Measurements from ENCODE around the gene SEC24C.

Gene SEC24C

DNA sequence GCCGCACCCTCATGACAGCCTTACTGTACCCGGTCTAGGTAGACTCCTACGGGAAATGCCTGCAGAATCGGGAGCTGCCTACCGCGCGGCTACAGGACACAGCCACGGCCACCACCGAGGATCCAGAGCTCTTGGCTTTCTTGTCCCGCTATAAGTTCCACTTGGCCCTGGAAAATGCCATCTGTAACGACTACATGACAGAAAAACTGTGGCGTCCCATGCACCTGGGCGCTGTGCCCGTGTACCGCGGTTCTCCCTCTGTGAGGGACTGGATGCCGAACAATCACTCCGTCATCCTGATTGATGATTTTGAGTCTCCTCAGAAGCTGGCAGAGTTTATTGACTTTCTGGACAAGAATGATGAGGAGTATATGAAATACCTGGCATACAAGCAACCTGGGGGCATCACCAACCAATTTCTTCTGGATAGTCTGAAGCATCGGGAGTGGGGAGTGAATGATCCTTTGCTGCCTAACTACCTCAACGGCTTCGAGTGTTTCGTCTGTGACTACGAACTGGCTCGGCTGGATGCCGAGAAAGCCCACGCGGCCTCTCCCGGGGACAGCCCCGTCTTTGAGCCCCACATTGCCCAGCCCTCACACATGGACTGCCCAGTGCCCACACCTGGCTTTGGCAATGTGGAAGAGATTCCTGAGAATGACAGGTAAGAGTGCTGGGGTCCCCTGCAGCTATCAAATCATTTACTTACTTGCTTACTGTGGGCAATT, 29.1 kb downstream of the SEC24C start:
- Histone ChIP-seq H3K27me3 (ENCODE audit: control insufficient read depth, low read length) (no peaks in the 10 kb centered on the region), H3F3A (ENCODE audit: control insufficient read depth, insufficient read depth) (peaks cover 12% of the 10 kb centered on the region), H3K79me2 (ENCODE audit: control insufficient read depth, low read length) (peaks cover 62% of the 10 kb centered on the region), H3K4me2 (ENCODE audit: low read length) (peak overlapping the region; percentile 74), H3K4me1 (ENCODE audit: control insufficient read depth, low read length) (peaks cover 44% of the 10 kb centered on the region), H4K20me1 (ENCODE audit: control insufficient read depth, insufficient read depth, low read depth, low read length) (peaks cover 4% of the 10 kb centered on the region; the same call in 1 of the 2 replicates), H3K9me2 (replicated peaks; ENCODE audit: control insufficient read depth, low read length) (no peaks in the 10 kb centered on the region), H3K36me3 (ENCODE audit: control insufficient read depth, low read length) (peaks cover 87% of the 10 kb centered on the region), H3K27ac (ENCODE audit: low read depth, low read length) (peak overlapping the region; percentile 80), H3K9me3 (ENCODE audit: control insufficient read depth, insufficient read depth, low read length) (no peaks in the 10 kb centered on the region), H3K4me3 (ENCODE audit: low read length) (peak overlapping the region; percentile 95)
- TF ChIP-seq EZH2phosphoT487 (IDR thresholded peaks at IDR 0.05; ENCODE audit: borderline replicate concordance, low read length), result no peak
- TF ChIP-seq, protein P1, sequence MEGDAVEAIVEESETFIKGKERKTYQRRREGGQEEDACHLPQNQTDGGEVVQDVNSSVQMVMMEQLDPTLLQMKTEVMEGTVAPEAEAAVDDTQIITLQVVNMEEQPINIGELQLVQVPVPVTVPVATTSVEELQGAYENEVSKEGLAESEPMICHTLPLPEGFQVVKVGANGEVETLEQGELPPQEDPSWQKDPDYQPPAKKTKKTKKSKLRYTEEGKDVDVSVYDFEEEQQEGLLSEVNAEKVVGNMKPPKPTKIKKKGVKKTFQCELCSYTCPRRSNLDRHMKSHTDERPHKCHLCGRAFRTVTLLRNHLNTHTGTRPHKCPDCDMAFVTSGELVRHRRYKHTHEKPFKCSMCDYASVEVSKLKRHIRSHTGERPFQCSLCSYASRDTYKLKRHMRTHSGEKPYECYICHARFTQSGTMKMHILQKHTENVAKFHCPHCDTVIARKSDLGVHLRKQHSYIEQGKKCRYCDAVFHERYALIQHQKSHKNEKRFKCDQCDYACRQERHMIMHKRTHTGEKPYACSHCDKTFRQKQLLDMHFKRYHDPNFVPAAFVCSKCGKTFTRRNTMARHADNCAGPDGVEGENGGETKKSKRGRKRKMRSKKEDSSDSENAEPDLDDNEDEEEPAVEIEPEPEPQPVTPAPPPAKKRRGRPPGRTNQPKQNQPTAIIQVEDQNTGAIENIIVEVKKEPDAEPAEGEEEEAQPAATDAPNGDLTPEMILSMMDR (IDR thresholded peaks at IDR 0.05; ENCODE audit: low read depth, low read length, poor library complexity, severe bottlenecking), result no peak

DNA sequence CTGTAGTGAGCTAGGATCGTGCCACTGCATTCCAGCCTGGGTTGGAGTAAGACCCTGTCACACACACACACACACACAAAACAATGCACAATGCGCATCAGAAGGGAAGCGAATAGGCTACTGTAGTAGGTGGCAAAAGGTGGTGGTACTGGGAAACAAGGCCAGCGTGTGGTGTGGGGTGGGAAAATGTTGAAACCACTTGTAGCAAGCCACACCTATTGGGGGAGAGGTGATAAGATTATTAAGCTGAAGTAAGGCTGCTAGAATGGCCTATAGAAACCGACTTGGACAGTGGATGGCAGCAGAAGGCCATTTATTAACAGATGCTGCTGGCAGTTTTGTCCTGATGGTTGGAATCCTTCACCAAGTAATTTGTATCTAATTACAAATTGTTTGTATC, 30.5 kb downstream of the SEC24C start:
- H3K9me2 ChIP-seq (replicated peaks; ENCODE audit: control insufficient read depth, low read length), result no peaks in the 10 kb centered on the region
- H3K27ac ChIP-seq (ENCODE audit: low read depth, low read length), result no peak overlapping the region
- peak overlapping the region; percentile 95 for H3K4me3 ChIP-seq (ENCODE audit: low read length)
- peaks cover 86% of the 10 kb centered on the region for H3K36me3 ChIP-seq (ENCODE audit: control insufficient read depth, low read length)
- peaks cover 72% of the 10 kb centered on the region for H3K79me2 ChIP-seq (ENCODE audit: control insufficient read depth, low read length)
- peak overlapping the region; percentile 74 for H3K4me2 ChIP-seq (ENCODE audit: low read length)
- TF ChIP-seq, protein P1 (IDR thresholded peaks at IDR 0.05; ENCODE audit: low read depth, low read length, poor library complexity, severe bottlenecking), result no peak
- no peak for TF ChIP-seq EZH2phosphoT487 (IDR thresholded peaks at IDR 0.05; ENCODE audit: borderline replicate concordance, low read length)
- peaks cover 18% of the 10 kb centered on the region for H3F3A ChIP-seq (ENCODE audit: control insufficient read depth, insufficient read depth)
- H4K20me1 ChIP-seq (ENCODE audit: control insufficient read depth, insufficient read depth, low read depth, low read length), result peaks cover 4% of the 10 kb centered on the region; the same call in 1 of the 2 replicates
- H3K4me1 ChIP-seq (ENCODE audit: control insufficient read depth, low read length), result peaks cover 33% of the 10 kb centered on the region
- no peaks in the 10 kb centered on the region for H3K9me3 ChIP-seq (ENCODE audit: control insufficient read depth, insufficient read depth, low read length)
- no peaks in the 10 kb centered on the region for H3K27me3 ChIP-seq (ENCODE audit: control insufficient read depth, low read length)

DNA sequence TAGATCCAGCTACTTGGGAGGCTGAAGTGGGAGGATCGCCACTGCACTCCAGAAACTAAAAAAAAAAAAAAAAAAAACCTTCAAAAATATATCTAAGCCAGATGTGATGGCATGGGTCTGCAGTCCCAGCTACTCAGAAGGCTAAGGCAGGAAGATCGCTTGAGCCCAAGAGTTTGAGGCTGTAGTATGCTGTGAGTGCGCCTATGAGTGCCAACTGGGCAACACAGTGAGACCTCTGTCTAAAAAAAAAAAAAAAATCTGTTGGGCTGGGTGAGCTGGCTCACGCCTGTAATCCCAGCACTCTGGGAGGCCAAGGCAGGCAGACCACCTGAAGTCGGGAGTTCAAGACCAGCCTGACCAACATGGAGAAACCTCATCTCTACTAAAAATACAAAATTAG, 34.8 kb downstream of the SEC24C start:
- H3K9me3 ChIP-seq (ENCODE audit: control insufficient read depth, insufficient read depth, low read length), result no peaks in the 10 kb centered on the region
- H3K79me2 ChIP-seq (ENCODE audit: control insufficient read depth, low read length), result peaks cover 98% of the 10 kb centered on the region
- no peaks in the 10 kb centered on the region for H3K9me2 ChIP-seq (replicated peaks; ENCODE audit: control insufficient read depth, low read length)
- TF ChIP-seq, protein P1 (IDR thresholded peaks at IDR 0.05; ENCODE audit: low read depth, low read length, poor library complexity, severe bottlenecking), result no peak
- TF ChIP-seq EZH2phosphoT487 (IDR thresholded peaks at IDR 0.05; ENCODE audit: borderline replicate concordance, low read length), result no peak
- peaks cover 50% of the 10 kb centered on the region for H3K4me1 ChIP-seq (ENCODE audit: control insufficient read depth, low read length)
- no peak overlapping the region for H3K27ac ChIP-seq (ENCODE audit: low read depth, low read length)
- H3K4me2 ChIP-seq (ENCODE audit: low read length), result no peak overlapping the region
- peaks cover 8% of the 10 kb centered on the region; the same call in 1 of the 2 replicates for H4K20me1 ChIP-seq (ENCODE audit: control insufficient read depth, insufficient read depth, low read depth, low read length)
- no peaks in the 10 kb centered on the region for H3K27me3 ChIP-seq (ENCODE audit: control insufficient read depth, low read length)
- H3K36me3 ChIP-seq (ENCODE audit: control insufficient read depth, low read length), result peaks cover 68% of the 10 kb centered on the region
- H3K4me3 ChIP-seq (ENCODE audit: low read length), result no peak overlapping the region
- H3F3A ChIP-seq (ENCODE audit: control insufficient read depth, insufficient read depth), result peaks cover 26% of the 10 kb centered on the region

Data from DOHH2 (cell line).